Activated T-helper 17 cell treated with anti-CD3 and anti-CD28 coated beads, Interleukin-2, amount 50 U/mL, for 72 hours (primary cell): ENCODE results near the gene ZNF444. TPM values are rescaled to one million over a fixed set of nuclear protein-coding genes. Genes with fewer than 3 reads are reported as not detected.
"Not testable (repeated sequence)": the region's sequence is repeated elsewhere in the genome, so short reads cannot be mapped to it uniquely, and the experiment has no call there.

Experiments used
- ATAC-seq: fragments of 150-1000 bp; cut with Tn5 transposase; replicated peaks from 2 replicates; pipeline ENCODE4 v1.10.0; 2021; ENCODE audit warnings: mild to moderate bottlenecking, moderate library complexity
- H3K27ac Mint-ChIP-seq: one replicate; pipeline ENCODE4 v1.8.0; 2022; ENCODE audit warnings: mixed read lengths
- H3K27me3 Mint-ChIP-seq: one replicate; pipeline ENCODE4 v1.8.0; 2022; ENCODE audit warnings: mixed read lengths
- H3K36me3 Mint-ChIP-seq: one replicate; pipeline ENCODE4 v1.8.0; 2022; ENCODE audit warnings: low read depth, mild to moderate bottlenecking, mixed read lengths
- H3K4me1 Mint-ChIP-seq: one replicate; pipeline ENCODE4 v1.8.0; 2022; ENCODE audit warnings: mixed read lengths
- H3K4me3 Mint-ChIP-seq: one replicate; pipeline ENCODE4 v1.8.0; 2022; ENCODE audit warnings: mild to moderate bottlenecking, mixed read lengths
- H3K9me3 Mint-ChIP-seq: one replicate; pipeline ENCODE4 v1.8.0; 2022; ENCODE audit warnings: mixed read lengths
- total RNA-seq, 2 donors: library from RNA; stranded (reverse); gene quantifications; one replicate each; pipeline ENCODE4 v1.2.3, GENCODE V29; 2022

The ZNF444 gene
- total RNA-seq, 2 donors from 2014 or later: 22.8 to 29.2 TPM

GRCh38 chr19:56191711-56192110, 50.6 kb downstream of the ZNF444 start:
- no peak overlapping the region for H3K4me3 Mint-ChIP-seq
- no peak overlapping the region for H3K27ac Mint-ChIP-seq
- H3K27me3 Mint-ChIP-seq: peaks cover 12% of the 10 kb centered on the region
- no peaks in the 10 kb centered on the region for H3K4me1 Mint-ChIP-seq
- no peaks in the 10 kb centered on the region for H3K36me3 Mint-ChIP-seq
- no peak for ATAC-seq
- no peaks in the 10 kb centered on the region for H3K9me3 Mint-ChIP-seq

DNA sequence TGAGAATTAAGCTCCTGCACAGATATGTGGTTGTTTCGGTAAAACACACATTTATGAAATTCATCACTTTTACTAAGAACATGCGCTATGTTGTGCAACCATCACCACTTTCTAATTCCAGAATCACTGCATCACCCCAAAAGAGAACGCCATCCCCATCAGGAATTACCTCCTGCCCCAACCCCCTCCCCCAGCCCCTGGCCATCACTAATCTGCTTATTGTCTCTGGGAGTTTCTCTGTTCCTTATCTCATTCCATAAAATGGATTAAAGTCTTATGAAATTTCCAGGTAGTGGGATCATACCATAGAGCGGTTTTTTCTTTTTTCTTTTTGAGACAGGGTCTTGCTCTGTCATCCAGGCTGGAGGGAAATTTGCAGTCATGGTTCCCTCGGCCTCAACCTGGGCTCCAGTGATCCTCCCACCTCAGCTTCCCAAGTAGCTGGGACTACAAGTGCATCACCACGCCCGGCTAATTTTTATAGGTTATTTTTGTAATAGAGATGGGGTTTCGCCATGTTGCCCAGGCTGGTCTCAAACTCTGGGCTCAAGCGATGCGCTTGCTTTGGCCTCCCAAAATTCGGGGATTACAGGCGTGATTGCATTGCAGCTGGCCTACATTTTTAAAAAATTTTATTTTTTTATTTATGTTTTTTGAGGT, 53.0 kb downstream of the ZNF444 start:
- H3K4me3 Mint-ChIP-seq: no peak overlapping the region
- ATAC-seq: no peak
- no peaks in the 10 kb centered on the region for H3K36me3 Mint-ChIP-seq
- no peak overlapping the region for H3K27ac Mint-ChIP-seq
- H3K4me1 Mint-ChIP-seq: no peaks in the 10 kb centered on the region
- no peaks in the 10 kb centered on the region for H3K9me3 Mint-ChIP-seq
- peaks cover 12% of the 10 kb centered on the region for H3K27me3 Mint-ChIP-seq

GRCh38 chr19:56197646-56198045, 56.6 kb downstream of the ZNF444 start, which contains the start of gene ZSCAN5B:
ZSCAN5B (minus strand) TSS chr19:56197783; CDS start chr19:56193052, 4,731 bp downstream.
- H3K4me3 Mint-ChIP-seq, H3K9me3 Mint-ChIP-seq, H3K27me3 Mint-ChIP-seq, ATAC-seq, H3K4me1 Mint-ChIP-seq, H3K27ac Mint-ChIP-seq, H3K36me3 Mint-ChIP-seq: not testable (repeated sequence)

- ATAC-seq: no peak
- H3K36me3 Mint-ChIP-seq: no peaks in the 10 kb centered on the region
- no peaks in the 10 kb centered on the region for H3K27me3 Mint-ChIP-seq
- no peaks in the 10 kb centered on the region for H3K9me3 Mint-ChIP-seq
- no peak overlapping the region for H3K4me3 Mint-ChIP-seq
- no peaks in the 10 kb centered on the region for H3K4me1 Mint-ChIP-seq
- no peak overlapping the region for H3K27ac Mint-ChIP-seq
Measured at GRCh38 chr19:56199687-56200086, 58.6 kb downstream of the ZNF444 start.

- no peak for ATAC-seq
- H3K27ac Mint-ChIP-seq: no peak within 1 kb of the TSS
- H3K36me3 Mint-ChIP-seq: no peaks in the 10 kb centered on the region
Measured at GRCh38 chr19:56201973-56202372, 60.9 kb downstream of the ZNF444 start, which contains the start of gene ZSCAN5C. ZSCAN5C (plus strand) TSS chr19:56202273; CDS start chr19:56205914, 3,641 bp downstream.

GRCh38 chr19:56207581-56207980, 66.5 kb downstream of the ZNF444 start:
- not testable (repeated sequence) for H3K27ac Mint-ChIP-seq, H3K4me1 Mint-ChIP-seq, ATAC-seq, H3K27me3 Mint-ChIP-seq, H3K4me3 Mint-ChIP-seq, H3K36me3 Mint-ChIP-seq, H3K9me3 Mint-ChIP-seq

More at GRCh38 chr19:56201973-56202372, 60.9 kb downstream of the ZNF444 start, which contains the start of gene ZSCAN5C:
- no peaks in the 10 kb centered on the region for H3K4me1 Mint-ChIP-seq
- peaks cover 5% of the 10 kb centered on the region for H3K27me3 Mint-ChIP-seq
- H3K4me3 Mint-ChIP-seq: no peak within 1 kb of the TSS
- no peaks in the 10 kb centered on the region for H3K9me3 Mint-ChIP-seq

GRCh38 chr19:56209091-56209490, 68.0 kb downstream of the ZNF444 start:
- no peaks in the 10 kb centered on the region for H3K9me3 Mint-ChIP-seq
- no peak for ATAC-seq
- no peak overlapping the region for H3K27ac Mint-ChIP-seq
- no peaks in the 10 kb centered on the region for H3K36me3 Mint-ChIP-seq
- H3K4me1 Mint-ChIP-seq: no peaks in the 10 kb centered on the region
- no peak overlapping the region for H3K4me3 Mint-ChIP-seq
- H3K27me3 Mint-ChIP-seq: peaks cover 13% of the 10 kb centered on the region

DNA sequence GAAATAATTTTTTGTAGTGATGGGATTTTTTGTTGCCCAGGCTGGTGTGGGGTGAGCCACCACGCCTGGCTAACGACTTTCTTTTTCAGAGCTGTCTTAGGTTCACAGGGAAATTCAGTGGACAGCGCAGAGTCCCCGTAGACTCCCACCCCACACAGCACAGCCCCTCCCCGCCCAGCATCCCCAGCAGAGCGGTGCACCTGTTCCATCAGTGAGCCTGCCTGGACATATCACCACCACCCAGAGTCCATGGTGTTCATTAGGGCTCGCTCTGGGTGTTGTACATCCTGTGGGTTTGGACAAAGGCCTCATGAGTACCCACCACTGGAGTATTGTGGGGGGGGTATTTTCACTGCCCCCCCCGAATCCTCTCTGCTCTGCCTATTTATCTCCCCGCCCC, 68.9 kb downstream of the ZNF444 start:
- H3K27ac Mint-ChIP-seq, H3K4me1 Mint-ChIP-seq, ATAC-seq, H3K36me3 Mint-ChIP-seq, H3K4me3 Mint-ChIP-seq, H3K9me3 Mint-ChIP-seq: not testable (repeated sequence)
- H3K27me3 Mint-ChIP-seq: peaks cover 19% of the 10 kb centered on the region

Other genes starting within 250 kb of the ZNF444 start
- gene NLRP13, start 209.0 kb upstream of the ZNF444 start, total RNA-seq: not detected
- gene NLRP8, start 193.5 kb upstream of the ZNF444 start, total RNA-seq: not detected
- gene NLRP5, start 154.5 kb upstream of the ZNF444 start, total RNA-seq: not detected
- 10 to 100 TPM; 27.8 to 33.2 TPM for gene ZNF787, start 20.0 kb upstream of the ZNF444 start, total RNA-seq
- gene GALP, start 34.7 kb downstream of the ZNF444 start, total RNA-seq: not detected
- under 1 TPM in 1 of 2 donors, not detected in 1; 0.24 TPM for gene ZSCAN5B, start 56.5 kb downstream of the ZNF444 start, total RNA-seq
- gene ZSCAN5C, start 61.0 kb downstream of the ZNF444 start, total RNA-seq: not detected
- gene EDDM13, start 131.5 kb downstream of the ZNF444 start, total RNA-seq: 1 to 10 TPM; 1.0 TPM
- 10 to 100 TPM; 11.6 to 13.7 TPM for gene ZSCAN5A, start 173.6 kb downstream of the ZNF444 start, total RNA-seq